Measurements from ENCODE around the gene SEC22C.
A peak's percentile ranks its signal among the peaks of the same experiment; 100 is the strongest.
"Not testable (repeated sequence)": the region's sequence is repeated elsewhere in the genome, so short reads cannot be mapped to it uniquely, and the experiment has no call there.

SEC22C gene

GRCh38 chr3:42581709-42582473, at the start of gene SEC22C:
TSS of gene SEC22C (minus strand) at chr3:42581967. CDS start at chr3:42569046, 12,921 bp downstream.
- peak; percentile 95 for DNase-seq (ENCODE audit: low spot score)

DNA sequence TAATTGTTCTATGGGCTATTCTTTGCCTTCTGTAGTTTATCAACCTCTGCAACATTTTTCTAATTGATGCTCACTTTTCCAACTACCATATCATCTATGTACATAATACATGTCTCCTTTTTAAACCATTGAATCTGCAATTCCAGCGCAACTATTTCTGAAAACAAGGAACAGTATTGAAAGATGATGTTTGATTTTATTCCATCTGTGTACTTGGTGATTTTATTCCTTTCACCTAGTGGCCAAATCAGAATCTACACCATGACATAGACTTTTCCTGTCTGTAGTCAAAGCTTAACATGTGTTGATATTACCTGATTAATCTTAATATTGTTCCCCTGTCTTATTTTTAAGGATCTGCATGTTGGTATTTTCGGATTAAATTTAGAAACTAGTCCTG, 31.7 kb upstream of the SEC22C start:
- peak; percentile 17 for DNase-seq (ENCODE audit: low spot score)

DNA sequence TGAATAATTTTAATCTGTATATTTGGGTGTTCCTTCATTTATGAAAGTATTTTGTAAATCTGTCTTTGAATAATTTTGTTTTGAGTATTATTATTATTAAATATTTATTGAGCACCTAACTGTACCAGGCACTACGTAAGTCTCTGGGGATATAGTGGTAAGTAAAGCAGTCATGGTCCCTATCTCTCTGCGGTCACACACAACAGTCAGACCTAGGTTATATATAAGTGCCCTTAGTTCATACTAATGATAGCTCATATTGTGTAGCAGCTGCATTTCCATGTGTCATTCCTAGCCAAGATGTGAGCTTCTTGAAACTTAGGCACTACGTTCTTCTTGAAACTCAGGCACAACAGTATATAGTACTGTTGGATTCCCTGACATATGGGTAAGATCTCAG, 31.2 kb upstream of the SEC22C start:
- DNase-seq (ENCODE audit: low spot score), result no peak

DNA sequence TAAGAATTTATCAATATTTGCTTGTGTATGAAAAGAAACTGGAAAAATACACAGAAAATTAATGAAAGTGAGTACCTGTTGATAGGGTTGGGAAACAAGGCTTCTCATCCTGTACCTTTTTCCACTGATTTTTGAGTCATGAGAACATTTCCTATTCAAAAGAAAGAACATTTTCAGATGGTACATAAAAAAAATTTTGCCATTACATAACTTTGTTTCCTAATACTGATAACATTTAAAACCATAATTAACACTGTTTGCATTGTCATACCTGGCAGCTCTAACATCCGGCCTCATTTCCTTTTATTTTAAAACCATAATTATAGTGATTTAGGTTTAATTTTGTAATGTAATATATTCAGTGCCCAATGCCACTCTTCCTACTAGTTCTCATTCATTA, 30.4 kb upstream of the SEC22C start:
- no peak for DNase-seq (ENCODE audit: low spot score)

DNA sequence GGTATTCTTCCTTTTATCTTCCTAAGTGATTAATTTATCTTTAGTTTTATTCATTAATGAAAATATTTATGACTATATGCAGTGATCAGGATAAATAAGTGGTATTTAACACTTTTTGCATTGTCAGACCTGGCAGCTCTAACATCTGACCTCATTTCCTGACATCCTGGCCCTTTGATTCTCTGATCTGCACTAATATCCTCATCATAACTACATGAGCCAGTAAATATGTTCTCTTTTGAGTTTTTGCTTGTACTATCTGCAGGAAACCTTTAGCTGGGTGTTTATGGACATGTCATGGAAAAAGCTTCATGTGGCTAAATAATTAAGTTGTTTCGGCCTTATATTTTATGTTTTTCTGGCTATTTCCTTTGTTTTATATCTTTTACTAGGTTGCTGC, 29.2 kb upstream of the SEC22C start:
- DNase-seq (ENCODE audit: low spot score), result peak; percentile 30

DNA sequence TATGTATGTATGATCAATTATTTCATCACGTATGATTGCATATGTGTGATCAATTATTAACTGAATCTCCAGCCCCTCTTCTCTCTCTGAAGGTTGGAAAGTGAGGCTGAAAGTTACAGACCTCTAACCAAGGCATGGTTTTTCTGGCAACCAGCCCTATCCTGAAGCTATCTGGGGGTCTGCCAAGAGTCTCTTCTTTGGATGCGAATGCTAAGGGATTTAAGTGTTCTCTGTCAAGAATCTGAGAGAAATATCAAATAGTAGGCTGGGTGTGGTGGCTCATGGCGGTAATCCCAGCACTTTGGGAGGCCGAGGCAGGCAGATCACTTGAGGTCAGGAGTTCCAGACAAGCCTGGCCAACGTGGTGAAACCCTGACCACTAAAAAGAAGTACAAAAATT, 26.8 kb upstream of the SEC22C start:
- no peak for DNase-seq (ENCODE audit: low spot score)

DNA sequence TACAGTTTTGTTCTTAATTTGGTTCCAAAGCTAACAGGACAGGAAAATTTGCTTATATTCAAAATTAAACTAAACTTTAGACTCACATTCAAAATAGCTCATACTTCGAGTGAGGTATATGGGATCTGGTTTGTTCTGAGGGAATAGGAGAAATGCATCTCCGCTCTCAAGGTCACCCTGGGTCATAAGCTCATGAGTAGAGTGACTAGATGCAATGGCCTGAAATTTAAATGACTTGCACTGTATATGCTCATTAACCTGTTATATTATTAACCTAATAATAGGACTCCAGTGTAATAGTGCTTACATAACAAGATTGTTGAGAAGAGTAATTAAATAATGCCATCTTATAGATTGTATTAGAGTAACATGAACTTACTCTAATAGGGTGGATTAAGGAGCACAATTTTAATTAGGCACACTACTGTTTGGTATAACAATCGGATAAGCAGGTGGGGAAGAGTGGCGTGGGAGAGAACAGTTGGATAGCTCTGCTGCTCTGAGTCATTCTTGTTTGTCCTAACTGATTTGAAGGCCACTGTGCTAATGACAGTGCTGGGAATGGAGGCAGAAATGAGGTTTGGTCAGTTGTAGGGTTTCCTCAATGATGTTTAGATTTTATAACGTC, 23.9 kb upstream of the SEC22C start:
- DNase-seq (ENCODE audit: low spot score), result no peak

GRCh38 chr3:42602961-42603360, 21.2 kb upstream of the SEC22C start:
- DNase-seq (ENCODE audit: low spot score), result no peak

GRCh38 chr3:42601896-42602581, 20.3 kb upstream of the SEC22C start:
- DNase-seq (ENCODE audit: low spot score), result peak; percentile 29

GRCh38 chr3:42600958-42601675, 19.4 kb upstream of the SEC22C start:
- DNase-seq (ENCODE audit: low spot score), result peak; percentile 50

DNA sequence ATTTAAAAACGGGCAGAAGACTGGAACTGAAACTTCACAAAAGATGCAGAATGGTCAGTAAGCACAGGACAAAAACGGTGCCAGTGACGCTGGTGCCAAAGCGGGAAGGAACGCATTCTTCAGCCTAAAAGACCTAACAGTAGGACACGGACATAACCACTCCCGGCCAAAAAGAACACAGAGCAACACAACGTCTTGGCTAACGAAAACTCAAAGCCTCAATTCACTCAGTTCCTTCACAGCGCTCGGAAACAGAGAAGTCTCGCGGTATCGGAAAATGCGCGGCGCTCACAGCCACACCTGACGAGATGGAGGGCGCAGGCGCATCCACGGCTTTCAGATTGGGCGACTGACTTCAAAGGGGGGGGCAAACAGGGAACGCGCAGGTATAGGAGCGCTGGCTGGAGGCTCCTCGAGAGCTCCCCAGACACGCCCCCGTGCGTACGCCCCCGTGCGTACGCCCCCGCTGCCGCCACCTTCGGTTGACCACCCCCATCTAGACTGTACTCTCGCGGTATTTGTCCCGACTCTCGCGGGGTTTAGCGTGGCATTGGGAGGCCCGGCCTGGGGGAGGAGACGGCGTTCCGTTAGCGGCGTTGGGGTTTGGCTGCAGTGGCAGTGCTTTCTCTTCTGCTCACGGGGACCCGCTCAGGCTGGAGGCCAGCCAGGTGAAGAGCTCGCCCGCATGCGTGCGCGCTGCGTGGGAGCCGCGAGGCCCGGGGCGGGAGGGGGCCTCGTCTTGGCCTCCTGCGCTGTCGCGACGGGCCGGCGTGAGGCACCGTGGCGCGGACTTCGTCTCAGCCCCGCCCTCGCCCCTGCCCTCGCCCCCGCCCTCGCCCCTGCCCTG, 18.6 kb upstream of the SEC22C start, which contains the start of gene NKTR:
NKTR (plus strand) TSS at position 576 of the 847 bp plus-strand sequence. CDS start 321 bp downstream, outside the sequence.
- DNase-seq (ENCODE audit: low spot score), result peak; percentile 100

DNA sequence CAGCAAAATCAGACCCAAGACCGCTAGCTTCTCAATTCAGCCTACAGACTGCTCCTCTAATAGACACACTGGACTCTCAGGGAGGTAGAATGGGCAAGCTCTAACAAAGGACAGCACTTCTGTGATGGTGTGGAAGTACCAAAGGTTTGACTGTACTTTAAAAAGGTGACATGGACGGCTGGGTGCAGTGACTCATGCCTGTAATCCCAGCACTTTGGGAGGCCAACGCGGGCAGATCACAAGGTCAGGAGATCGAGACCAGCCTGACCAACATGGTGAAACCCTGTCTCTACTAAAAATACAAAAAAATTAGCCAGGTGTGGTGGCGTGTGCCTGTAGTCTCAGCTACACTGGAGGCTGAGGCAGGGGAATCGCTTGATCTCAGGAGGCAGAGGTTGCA, 15.3 kb upstream of the SEC22C start:
- not testable (repeated sequence) for DNase-seq (ENCODE audit: low spot score)

GRCh38 chr3:42595682-42596081, 13.9 kb upstream of the SEC22C start:
- no peak for DNase-seq (ENCODE audit: low spot score)

DNA sequence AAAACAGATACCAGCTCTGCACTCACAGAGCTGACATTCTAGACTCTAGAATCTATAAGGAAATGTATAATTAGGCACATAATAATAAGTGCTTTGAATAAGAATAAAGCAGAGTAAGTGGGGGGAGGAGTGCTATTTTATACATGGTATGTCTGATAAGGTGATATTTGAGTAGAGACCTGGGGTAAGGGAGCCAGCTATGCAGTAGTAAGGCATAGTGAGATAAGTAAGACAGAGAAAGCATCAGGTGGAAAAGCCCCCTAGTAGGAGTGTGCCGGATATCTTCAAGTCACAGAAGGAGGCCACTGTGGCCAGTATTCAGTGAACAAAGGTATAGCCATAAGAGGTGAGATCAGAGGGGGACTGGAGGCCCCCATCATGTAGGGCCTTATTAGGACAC, 11.9 kb upstream of the SEC22C start:
- DNase-seq (ENCODE audit: low spot score), result no peak

DNA sequence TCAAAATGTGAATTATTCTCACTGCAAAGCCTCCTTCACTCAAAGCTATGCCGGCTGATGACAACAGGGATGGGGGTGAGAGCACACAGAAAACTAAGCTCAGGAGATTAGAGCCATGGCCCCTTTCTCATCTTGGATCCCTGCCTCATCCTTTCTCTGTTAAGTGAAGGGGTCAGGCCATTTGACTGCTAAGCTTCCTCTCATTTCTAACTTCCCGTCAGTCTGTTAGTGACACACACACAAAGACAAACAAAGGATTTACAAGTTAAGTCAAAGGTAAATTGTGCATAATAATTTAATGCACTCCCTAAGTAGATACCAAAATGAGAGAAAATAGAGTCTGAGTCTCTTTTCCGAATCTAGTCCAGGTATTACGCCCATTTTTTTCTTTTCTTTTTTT, 10.0 kb upstream of the SEC22C start:
- DNase-seq (ENCODE audit: low spot score), result no peak

GRCh38 chr3:42590989-42591756, 9.4 kb upstream of the SEC22C start:
- DNase-seq (ENCODE audit: low spot score), result no peak

DNA sequence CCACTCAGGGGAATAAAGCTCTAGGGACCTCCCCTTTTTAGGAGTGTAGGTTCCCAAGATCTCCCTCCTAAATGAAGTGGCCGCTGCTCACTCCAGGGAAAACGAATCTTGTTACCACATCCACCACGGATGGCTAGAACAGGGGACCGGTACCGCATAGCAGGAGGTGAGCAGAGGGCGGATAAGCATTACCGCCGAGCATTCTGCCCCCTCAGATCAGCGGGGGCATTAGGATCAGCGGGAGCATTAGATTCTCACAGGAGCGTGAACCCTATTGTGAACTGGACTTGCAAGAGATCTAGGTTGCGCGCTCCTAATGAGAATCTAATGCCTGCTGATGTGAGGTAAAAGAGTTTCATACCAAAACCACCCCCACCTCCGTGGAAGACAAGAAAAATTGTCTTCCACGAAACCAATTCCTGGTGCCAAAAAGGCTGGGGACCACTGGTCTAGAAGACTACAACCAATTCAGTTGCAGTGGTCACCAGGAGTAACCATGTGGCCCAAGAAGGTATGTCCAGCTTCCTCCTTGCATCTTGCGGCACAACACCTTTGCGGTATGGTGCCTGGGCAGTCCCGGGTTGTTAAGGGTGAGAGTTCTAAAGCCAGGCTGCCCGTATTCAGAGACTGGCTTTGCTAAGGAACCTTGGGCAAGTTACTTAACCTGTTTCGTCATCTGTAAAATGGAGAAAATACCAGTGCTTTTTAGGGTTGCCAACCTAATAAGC, 7.8 kb upstream of the SEC22C start:
- no peak for DNase-seq (ENCODE audit: low spot score)

DNA sequence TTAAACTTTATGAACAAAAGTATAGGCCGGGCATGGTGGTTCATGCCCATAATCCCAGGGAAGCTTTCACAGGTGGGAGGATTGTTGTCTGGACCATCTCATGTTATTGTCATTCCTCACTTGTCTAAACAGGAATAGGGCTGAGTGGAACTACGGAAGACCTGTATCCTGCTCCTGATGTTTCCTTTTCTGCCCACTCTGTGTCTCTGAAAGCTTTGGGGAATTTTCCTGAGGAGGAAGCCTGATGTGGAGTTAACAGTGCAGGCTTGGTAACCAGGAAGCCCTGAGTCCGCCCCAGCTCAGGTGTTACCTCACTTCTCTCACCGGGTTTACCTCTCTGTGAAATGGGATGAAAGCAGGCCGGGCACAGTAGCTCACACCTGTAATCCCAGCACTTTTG, 6.9 kb upstream of the SEC22C start:
- no peak for DNase-seq (ENCODE audit: low spot score)

DNA sequence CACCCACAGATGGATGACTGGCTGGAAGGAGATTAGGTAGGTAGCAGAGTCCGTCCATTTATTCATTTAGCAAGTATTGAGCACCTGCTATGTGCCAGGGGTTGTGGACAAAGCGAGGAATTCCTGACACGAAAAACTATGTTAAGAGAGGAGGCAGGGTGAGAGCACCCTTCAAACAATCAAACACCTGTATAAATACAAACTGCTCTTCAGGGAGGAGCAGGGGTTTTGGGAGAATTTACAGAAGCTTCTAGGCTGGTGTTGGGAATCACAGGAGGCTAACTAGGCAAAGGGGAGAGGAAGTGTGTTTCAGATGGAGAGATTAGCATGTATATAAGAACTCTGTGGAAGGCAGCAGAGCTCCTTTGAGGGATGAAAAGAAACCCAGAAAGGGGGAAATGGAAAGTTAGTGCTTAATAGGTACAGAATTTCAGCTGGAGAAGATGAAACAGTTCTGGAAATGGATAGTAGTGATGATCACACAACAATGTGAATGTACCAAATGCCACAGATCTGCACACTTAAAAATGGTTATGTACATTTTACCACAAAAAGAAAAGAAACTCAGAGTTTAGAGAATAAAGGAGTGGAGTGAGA, 805 bp upstream of the SEC22C start:
- no peak for DNase-seq (ENCODE audit: low spot score)

- no peak for DNase-seq (ENCODE audit: low spot score)
These were observed 413 bp downstream of the SEC22C start for GRCh38 chr3:42581400-42581708.
